ENCODE results near the gene CEP162. TPM values are rescaled to one million over a fixed set of nuclear protein-coding genes. Genes with fewer than 3 reads are reported as not detected.
"Not testable (repeated sequence)": the region's sequence is repeated elsewhere in the genome, so short reads cannot be mapped to it uniquely, and the experiment has no call there.

The CEP162 gene
- total and polyA plus RNA-seq, 10 of the 15 experiments (the other 5 are each of a cell fraction or from before 2014, with no cell fraction given): 2.7 to 7.9 (median 4.5) TPM

DNA sequence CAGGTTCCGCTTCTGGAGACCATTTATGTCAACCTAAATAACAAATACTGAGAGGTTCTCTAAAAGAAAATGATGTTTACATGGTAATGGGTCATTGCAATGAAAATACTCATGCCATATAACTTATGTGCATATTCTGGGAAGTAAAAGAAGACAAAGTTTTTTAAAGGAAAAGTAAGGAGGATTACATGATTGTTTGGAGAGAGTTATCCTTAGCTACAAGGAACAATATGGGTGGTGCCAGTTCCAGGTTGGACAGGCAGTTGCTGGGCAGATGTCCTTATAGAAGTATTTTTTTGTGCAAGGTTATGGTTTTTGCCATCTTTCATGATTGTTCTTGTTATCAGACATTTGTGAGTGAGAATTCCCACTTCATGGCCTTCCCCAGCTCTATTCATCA is 141.4 kb downstream of the CEP162 start:
- intact Hi-C loops (cut with micrococcal nuclease; ENCODE audit: unreplicated experiment): no loop called here
- RAD21 ChIA-PET (ENCODE audit: unreplicated experiment): no interaction called here
- ATAC-seq: no peak
- POLR2A ChIA-PET: no interaction called here
- TF ChIP-seq KAT2A (conservative IDR thresholded peaks at IDR 0.05; ENCODE audit: control insufficient read depth, low read depth, low read length) (no peak), ETV6 (conservative IDR thresholded peaks at IDR 0.05 in 1 of 2, IDR thresholded peaks at IDR 0.05 in 1 of 2; ENCODE audit: borderline replicate concordance in 1 of 2, low read depth in 1 of 2) (no peak), BRCA1 (IDR thresholded peaks at IDR 0.05; ENCODE audit: low read depth, low read length) (no peak)
- CTCF ChIA-PET: no interaction called here
- H3K4me1 ChIP-seq (ENCODE audit: control insufficient read depth, insufficient read depth, low read length): no peaks in the 10 kb centered on the region
- no peak overlapping the region for H3K27ac ChIP-seq (ENCODE audit: control insufficient read depth, insufficient read depth)
- H3K79me2 ChIP-seq (ENCODE audit: control insufficient read depth, insufficient read depth, low read length): no peaks in the 10 kb centered on the region
- BruUV-seq (replicated peaks): no TSS peak
- H3K9ac ChIP-seq (ENCODE audit: control insufficient read depth, insufficient read depth, low read length): no peak overlapping the region
- SMC1A ChIA-PET (ENCODE audit: uncharacterized antibody, unreplicated experiment): no interaction called here
- H3K4me2 ChIP-seq (ENCODE audit: control insufficient read depth, insufficient read depth): no peak overlapping the region
- DNase-seq (ENCODE audit: low read depth, low spot score): no peak
- FAIRE-seq: no peak
- no peaks in the 10 kb centered on the region for H4K20me1 ChIP-seq (ENCODE audit: control insufficient read depth, insufficient read depth)
- H3K4me3 ChIP-seq: no peak overlapping the region
- WGBS (ENCODE audit: insufficient coverage, insufficient replicate concordance, low lambda C conversion rate, missing lambda C conversion rate): 0% methylated on average over 1 of the region's 1 CpG
- H3K9me3 ChIP-seq (replicated peaks; ENCODE audit: control insufficient read depth, insufficient read depth, low read length): no peaks in the 10 kb centered on the region
- no peak overlapping the region for H2AFZ ChIP-seq (ENCODE audit: control insufficient read depth, low read depth, low read length)
- H3K27me3 ChIP-seq (replicated peaks in 1 of 2; ENCODE audit: control insufficient read depth in 2 of 2, insufficient read depth in 2 of 2, low read length in 1 of 2): no peaks in the 10 kb centered on the region; a peak in 1 of 4 replicates
- no peaks in the 10 kb centered on the region for H3K36me3 ChIP-seq (ENCODE audit: control insufficient read depth in 2 of 2, insufficient read depth in 2 of 2, low read length in 1 of 2)
- in situ Hi-C loops (cut with MboI): no loop called here

DNA sequence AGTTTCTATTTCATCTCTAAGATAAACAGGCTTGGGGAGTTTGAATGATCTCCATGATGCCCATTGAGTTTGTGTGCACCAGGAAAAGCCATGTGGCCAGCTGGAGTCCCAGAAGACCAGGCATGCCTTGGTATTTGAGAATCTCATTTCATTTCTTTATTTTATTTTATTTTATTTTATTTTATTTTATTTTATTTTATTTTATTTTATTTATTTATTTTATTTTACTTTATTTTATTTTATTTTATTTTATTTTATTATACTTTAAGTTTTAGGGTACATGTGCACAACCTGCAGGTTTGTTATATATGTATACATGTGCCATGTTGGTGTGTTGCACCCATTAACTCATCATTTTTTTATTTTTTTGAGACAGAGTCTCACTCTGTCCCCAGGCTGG is 142.7 kb downstream of the CEP162 start:
- CTCF ChIA-PET; H3K79me2 ChIP-seq (ENCODE audit: control insufficient read depth, insufficient read depth, low read length); RAD21 ChIA-PET (ENCODE audit: unreplicated experiment); H3K36me3 ChIP-seq (ENCODE audit: control insufficient read depth in 2 of 2, insufficient read depth in 2 of 2, low read length in 1 of 2); H3K4me1 ChIP-seq (ENCODE audit: control insufficient read depth, insufficient read depth, low read length); in situ Hi-C loops (cut with MboI); H3K27ac ChIP-seq (ENCODE audit: control insufficient read depth, insufficient read depth); BruUV-seq (replicated peaks); DNase-seq (ENCODE audit: low read depth, low spot score); intact Hi-C loops (cut with micrococcal nuclease; ENCODE audit: unreplicated experiment); H3K27me3 ChIP-seq (replicated peaks in 1 of 2; ENCODE audit: control insufficient read depth in 2 of 2, insufficient read depth in 2 of 2, low read length in 1 of 2); H3K9me3 ChIP-seq (replicated peaks; ENCODE audit: control insufficient read depth, insufficient read depth, low read length); H3K4me2 ChIP-seq (ENCODE audit: control insufficient read depth, insufficient read depth); POLR2A ChIA-PET; H3K4me3 ChIP-seq; ATAC-seq; H4K20me1 ChIP-seq (ENCODE audit: control insufficient read depth, insufficient read depth); H3K9ac ChIP-seq (ENCODE audit: control insufficient read depth, insufficient read depth, low read length); FAIRE-seq; H2AFZ ChIP-seq (ENCODE audit: control insufficient read depth, low read depth, low read length): not testable (repeated sequence)
- SMC1A ChIA-PET (ENCODE audit: uncharacterized antibody, unreplicated experiment): interaction anchor here (1.3 kb wide), 1 partner anchor 15 kb away, joined by 3 read pairs; no protein-coding TSS in a partner anchor
